ENCODE measurements around the gene BAMBI.

- TF ChIP-seq, protein P1, sequence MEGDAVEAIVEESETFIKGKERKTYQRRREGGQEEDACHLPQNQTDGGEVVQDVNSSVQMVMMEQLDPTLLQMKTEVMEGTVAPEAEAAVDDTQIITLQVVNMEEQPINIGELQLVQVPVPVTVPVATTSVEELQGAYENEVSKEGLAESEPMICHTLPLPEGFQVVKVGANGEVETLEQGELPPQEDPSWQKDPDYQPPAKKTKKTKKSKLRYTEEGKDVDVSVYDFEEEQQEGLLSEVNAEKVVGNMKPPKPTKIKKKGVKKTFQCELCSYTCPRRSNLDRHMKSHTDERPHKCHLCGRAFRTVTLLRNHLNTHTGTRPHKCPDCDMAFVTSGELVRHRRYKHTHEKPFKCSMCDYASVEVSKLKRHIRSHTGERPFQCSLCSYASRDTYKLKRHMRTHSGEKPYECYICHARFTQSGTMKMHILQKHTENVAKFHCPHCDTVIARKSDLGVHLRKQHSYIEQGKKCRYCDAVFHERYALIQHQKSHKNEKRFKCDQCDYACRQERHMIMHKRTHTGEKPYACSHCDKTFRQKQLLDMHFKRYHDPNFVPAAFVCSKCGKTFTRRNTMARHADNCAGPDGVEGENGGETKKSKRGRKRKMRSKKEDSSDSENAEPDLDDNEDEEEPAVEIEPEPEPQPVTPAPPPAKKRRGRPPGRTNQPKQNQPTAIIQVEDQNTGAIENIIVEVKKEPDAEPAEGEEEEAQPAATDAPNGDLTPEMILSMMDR (IDR thresholded peaks at IDR 0.05), result no peak
- TF ChIP-seq POLR2AphosphoS5 (IDR thresholded peaks at IDR 0.05) (no peak), POLR2A (IDR thresholded peaks at IDR 0.05) (no peak), EP300 (IDR thresholded peaks at IDR 0.05) (no peak)
Measured at GRCh38 chr10:28711041-28711440, 33.7 kb downstream of the BAMBI start.
